C4-2B (cell line): ENCODE measurements around the gene ZDHHC14.

Experiments
- ZFX ChIP-seq: fragments of 450-650 bp; IDR thresholded peaks from 2 replicates; pipeline ENCODE4 v1.6.1; 2017
- TF ChIP-seq, protein P1 (sequence below): fragments of 450-650 bp; conservative IDR thresholded peaks from 2 replicates; pipeline ENCODE4 v1.5.1; 2017; ENCODE audit warnings: mild to moderate bottlenecking

DNA sequence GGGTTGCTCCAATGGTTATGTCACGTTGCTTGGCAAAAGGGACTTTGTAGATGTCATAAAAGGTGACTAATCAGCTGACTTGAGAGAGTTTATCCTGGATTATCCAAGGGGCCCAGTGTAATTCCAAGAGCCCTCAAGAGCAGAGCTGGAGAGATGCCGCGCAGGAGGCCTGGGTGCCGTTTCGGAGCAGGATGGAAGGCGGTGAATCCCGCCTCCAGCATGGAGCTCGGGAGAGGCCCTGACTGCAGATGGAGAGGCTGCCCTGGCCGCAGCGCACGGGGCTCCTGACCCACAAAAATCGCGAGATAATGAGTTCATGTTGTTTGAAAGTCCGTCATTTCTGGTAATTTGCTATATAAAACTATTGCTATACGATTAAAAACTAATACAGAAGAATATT lies 219.8 kb downstream of the ZDHHC14 start:
- TF ChIP-seq, protein P1, sequence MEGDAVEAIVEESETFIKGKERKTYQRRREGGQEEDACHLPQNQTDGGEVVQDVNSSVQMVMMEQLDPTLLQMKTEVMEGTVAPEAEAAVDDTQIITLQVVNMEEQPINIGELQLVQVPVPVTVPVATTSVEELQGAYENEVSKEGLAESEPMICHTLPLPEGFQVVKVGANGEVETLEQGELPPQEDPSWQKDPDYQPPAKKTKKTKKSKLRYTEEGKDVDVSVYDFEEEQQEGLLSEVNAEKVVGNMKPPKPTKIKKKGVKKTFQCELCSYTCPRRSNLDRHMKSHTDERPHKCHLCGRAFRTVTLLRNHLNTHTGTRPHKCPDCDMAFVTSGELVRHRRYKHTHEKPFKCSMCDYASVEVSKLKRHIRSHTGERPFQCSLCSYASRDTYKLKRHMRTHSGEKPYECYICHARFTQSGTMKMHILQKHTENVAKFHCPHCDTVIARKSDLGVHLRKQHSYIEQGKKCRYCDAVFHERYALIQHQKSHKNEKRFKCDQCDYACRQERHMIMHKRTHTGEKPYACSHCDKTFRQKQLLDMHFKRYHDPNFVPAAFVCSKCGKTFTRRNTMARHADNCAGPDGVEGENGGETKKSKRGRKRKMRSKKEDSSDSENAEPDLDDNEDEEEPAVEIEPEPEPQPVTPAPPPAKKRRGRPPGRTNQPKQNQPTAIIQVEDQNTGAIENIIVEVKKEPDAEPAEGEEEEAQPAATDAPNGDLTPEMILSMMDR: no peak
- TF ChIP-seq ZFX: no peak
